Activated naive CD4-positive, alpha-beta T cell treated with anti-CD3 and anti-CD28 coated beads, Interleukin-2, amount 50 U/mL, for 72 hours (primary cell): ENCODE results near the gene MYRIP. TPM values are rescaled to one million over a fixed set of nuclear protein-coding genes. Genes with fewer than 3 reads are reported as not detected.
"Not testable (repeated sequence)": the region's sequence is repeated elsewhere in the genome, so short reads cannot be mapped to it uniquely, and the experiment has no call there.

Source experiments
- ATAC-seq, 2 donors: fragments of 150-1000 bp; cut with Tn5 transposase; 2 replicates each; pipeline ENCODE4 v1.10.0; 2021; ENCODE audit warnings: mild to moderate bottlenecking in 2 of 2, moderate library complexity in 2 of 2
- DNase-seq, 2 donors: peaks; one replicate each; pipeline ENCODE4 v3.0.0; 2021 to 2022; ENCODE audit warnings: low spot score in 2 of 2
- H3K27ac Mint-ChIP-seq, 2 donors: one replicate each; pipeline ENCODE4 v1.8.0; 2022; ENCODE audit warnings: mild to moderate bottlenecking in 2 of 2, mixed read lengths in 2 of 2
- H3K36me3 Mint-ChIP-seq, 2 donors: one replicate each; pipeline ENCODE4 v1.8.0; 2022; ENCODE audit warnings: mixed read lengths in 2 of 2
- H3K9me3 Mint-ChIP-seq, 2 donors: one replicate each; pipeline ENCODE4 v1.8.0; 2022; ENCODE audit warnings: mixed read lengths in 2 of 2
- total RNA-seq, 2 donors: library from RNA; stranded (reverse); gene quantifications; one replicate each; pipeline ENCODE4 v1.2.3, GENCODE V29; 2022

The MYRIP gene
- total RNA-seq, 2 donors from 2014 or later = not detected

DNA sequence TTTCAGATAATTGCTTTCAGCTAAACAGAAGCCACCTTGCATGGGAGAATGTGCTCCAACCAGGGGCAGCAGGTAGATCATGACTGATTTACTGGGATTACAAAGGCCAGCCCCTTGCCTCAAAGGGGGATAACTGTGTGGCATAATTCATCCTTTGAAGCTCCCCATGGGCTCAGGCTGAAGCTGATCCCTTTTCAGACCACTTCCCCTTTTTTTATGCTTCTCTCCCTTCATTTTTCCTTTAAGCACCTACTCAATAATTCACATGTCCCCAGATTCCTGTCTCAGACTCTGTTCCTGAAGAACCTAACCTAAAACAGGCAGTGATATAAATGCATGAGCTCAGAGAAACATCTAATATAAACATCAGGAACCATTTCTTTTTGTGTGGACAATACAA, 8.2 kb upstream of the MYRIP start:
- H3K36me3 Mint-ChIP-seq = peaks cover 0 to 6% of the 10 kb centered on the region in 2 donors
- H3K27ac Mint-ChIP-seq = no peak overlapping the region
- H3K9me3 Mint-ChIP-seq = peaks cover 10% of the 10 kb centered on the region in 2 donors
- ATAC-seq (no peak), DNase-seq (no peak)

DNA sequence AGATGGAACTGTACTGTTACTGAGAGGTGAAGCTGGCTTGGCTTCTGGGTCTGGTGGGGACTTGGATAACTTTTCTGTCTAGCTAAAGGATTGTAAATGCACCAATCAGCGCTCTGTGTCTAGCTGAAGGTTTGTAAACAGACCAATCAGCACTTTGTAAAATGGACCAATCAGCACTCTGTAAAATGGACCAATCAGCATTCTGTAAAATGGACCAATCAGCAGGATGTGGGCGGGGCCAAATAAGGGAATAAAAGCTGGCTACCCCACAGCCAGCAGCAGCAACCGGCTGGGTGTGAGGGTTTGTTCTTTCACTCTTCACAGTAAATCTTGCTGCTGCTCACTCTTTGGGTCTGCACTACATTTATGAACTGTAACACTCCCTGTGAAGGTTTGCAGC, 6.9 kb upstream of the MYRIP start:
- H3K36me3 Mint-ChIP-seq, ATAC-seq, DNase-seq, H3K27ac Mint-ChIP-seq: not testable (repeated sequence)
- peaks cover 10% of the 10 kb centered on the region in 2 donors for H3K9me3 Mint-ChIP-seq

DNA sequence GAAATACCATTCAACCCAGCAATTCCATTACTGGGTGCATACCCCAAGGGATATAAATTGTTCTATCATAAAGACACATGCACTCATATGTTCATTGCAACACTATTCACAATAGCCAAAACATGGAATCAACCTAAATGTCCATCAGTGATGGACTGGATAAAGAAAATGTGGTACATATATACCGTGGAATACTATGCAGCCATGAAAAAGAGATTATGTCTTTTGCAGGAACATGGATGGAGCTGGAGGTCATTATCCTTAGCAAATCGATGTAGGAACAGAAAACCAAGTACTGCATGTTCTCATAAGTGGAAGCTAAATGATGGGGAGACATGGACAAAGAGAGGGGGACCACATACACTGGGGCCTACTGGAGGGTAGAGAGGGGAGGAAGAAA, 5.5 kb upstream of the MYRIP start:
- ATAC-seq (no peak), DNase-seq (no peak)
- no peak overlapping the region for H3K27ac Mint-ChIP-seq
- H3K36me3 Mint-ChIP-seq = peaks cover 5 to 16% of the 10 kb centered on the region in 2 donors
- peaks cover 10% of the 10 kb centered on the region in 2 donors for H3K9me3 Mint-ChIP-seq

DNA sequence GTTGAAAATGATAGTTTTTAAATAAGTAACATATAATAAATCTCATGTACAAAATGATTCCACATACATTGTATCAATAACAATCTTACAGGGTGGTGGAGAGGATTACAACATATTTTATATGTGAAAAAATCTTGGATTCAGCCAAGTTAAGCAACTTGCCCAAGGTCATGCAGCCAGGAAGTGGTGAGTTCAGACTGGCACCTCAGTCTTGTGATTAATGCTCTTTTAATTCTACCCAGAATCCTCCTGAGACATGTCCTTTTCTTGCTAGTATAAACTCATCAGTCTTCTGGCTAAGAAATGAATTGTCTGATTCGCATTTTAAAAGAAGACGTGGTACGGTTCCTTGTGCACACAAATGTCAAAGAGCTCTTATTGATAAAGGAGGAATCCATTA, 4.5 kb upstream of the MYRIP start:
- H3K36me3 Mint-ChIP-seq = peaks cover 8 to 16% of the 10 kb centered on the region in 2 donors
- ATAC-seq (no peak), DNase-seq (no peak)
- peaks cover 10% of the 10 kb centered on the region in 2 donors for H3K9me3 Mint-ChIP-seq
- no peak overlapping the region for H3K27ac Mint-ChIP-seq

DNA sequence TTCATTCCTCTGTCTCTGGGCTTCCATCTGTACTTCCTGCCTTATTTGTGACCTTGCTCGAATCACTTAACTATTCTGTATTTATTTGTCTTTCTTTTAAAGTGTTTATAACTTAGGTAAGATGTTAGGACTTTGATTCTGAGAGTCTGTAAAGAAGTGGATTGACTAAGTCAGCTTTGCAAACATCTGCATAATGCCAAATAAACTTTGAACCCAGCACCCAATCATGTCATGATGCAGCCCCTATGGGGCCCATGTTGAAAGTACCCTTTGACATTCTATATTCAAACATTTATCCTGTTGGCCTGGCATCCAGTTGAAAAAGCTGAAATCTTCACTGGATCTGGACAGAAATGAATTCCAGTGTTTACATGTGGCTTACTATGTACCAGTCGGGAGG, 3.8 kb upstream of the MYRIP start:
- ATAC-seq = no peak
- DNase-seq = no peak
- no peak overlapping the region for H3K27ac Mint-ChIP-seq
- peaks cover 10% of the 10 kb centered on the region in 2 donors for H3K9me3 Mint-ChIP-seq
- H3K36me3 Mint-ChIP-seq = peaks cover 15 to 23% of the 10 kb centered on the region in 2 donors

DNA sequence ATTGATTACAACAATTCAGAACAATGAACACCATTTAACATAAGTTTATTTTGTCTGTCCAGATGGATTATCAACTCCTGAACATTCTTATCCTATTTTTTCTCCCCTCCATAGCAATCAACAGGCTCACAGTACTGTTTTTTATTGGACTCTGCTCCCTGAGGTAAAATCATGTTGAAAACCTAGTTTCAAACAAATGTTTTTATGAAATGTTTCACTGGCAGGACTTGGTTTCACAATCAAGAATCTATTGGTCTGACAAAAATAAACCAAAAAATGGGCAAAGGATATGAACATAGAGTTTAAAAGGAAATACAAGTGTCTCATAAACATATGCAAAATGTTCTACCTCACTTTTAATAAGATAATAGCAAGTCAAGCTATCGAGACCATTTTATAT, 2.6 kb upstream of the MYRIP start:
- DNase-seq (no peak), ATAC-seq (no peak)
- Mint-ChIP-seq H3K9me3 (peaks cover 10% of the 10 kb centered on the region in 2 donors), H3K27ac (no peak overlapping the region), H3K36me3 (peaks cover 17 to 27% of the 10 kb centered on the region in 2 donors)

DNA sequence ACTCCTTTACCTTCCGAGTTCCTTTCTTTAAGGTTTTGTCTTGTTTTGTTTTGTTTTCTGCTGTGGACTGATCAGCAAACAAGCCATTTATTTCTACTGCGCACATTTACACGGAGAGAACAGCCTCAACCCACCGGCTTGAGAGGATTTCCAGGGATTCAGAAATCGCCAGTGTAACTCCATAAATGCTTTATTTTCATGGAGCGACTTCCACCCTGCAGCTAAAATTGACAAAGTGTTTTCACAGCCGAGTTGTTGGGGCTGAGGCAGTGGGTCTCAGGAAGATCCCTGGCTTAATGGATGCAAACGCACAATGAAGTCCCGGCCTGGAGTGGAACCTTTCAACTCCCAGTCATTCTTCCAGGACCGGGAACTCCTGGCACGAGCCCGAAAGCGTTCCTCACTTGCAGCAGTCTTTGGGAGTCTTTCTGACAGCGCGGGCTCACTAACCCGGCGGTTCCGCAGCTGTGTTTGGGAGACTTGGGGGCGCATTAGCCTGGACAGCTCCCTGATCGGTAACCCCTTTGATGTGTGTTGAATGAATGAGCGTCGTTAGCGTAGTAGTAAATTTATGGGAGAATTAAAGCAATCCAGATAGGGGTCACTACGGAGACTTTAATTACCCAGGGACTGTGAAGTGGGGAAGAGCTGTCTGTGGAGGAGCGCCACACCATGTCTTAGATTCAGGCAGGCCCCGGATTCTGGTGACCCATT, 785 bp upstream of the MYRIP start:
- ATAC-seq = peak in 1 of 2 donors; percentile 5
- no peak for DNase-seq
- peaks cover 17 to 27% of the 10 kb centered on the region in 2 donors for H3K36me3 Mint-ChIP-seq
- H3K9me3 Mint-ChIP-seq = peaks cover 5 to 6% of the 10 kb centered on the region in 2 donors
- H3K27ac Mint-ChIP-seq = no peak overlapping the region

DNA sequence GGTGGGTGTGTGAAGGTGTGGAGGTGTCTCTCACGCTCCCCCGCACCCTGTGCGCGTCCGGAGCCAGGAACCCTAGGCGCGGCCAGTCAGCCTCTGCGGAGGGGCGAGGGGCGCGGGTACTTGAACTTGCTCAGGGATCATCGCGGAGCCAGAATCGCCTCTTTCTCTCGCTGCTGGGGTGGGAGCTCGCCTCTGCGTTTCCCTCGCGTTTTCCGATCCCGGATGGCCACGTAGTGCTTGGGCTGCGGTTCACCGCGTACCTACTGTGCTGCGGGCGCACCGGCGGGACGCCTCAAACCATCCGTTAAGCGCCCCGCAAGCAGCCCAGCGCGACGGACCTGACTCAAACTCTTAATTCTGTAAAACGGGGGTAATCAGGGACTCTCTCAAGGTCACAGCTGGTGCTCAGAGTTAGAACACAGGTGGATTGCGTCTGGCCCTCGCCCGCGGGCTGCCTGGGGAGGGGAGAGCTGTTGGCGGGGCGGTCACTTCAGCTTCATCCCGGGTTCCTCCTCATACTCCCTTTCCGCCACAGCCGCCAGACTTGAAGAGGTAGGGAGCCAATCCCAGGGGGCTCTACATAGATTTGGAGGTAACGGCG, 686 bp downstream of the MYRIP start:
- DNase-seq (no peak), ATAC-seq (no peak)
- Mint-ChIP-seq H3K27ac (no peak overlapping the region), H3K9me3 (no peaks in the 10 kb centered on the region), H3K36me3 (peaks cover 17 to 22% of the 10 kb centered on the region in 2 donors)

DNA sequence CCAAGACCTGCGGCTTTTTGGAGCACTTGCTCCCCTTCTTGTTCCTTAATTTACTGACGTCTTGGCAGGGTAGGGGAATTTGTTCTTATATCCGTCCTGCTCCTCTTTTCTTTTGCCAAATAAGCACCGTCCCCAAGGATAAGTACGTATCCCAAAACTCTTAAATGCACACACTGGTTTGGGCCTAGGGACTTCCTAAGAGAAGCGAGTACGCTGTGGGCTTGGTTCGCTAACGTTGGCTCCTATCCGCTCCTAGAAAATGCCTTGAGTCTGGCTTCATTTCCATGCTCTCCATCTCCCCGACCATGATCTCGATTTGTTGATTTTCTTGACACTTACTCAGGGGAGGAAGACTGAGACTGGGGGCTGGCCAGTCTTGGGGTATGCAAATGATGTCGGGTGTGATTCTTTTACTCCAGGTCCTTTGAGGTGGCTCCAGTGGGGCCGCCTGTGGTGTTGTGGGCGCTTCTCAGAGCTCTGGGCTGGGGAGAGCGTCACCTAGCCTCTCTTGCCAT, 1.3 kb downstream of the MYRIP start:
- Mint-ChIP-seq H3K36me3 (peaks cover 17 to 22% of the 10 kb centered on the region in 2 donors), H3K9me3 (no peaks in the 10 kb centered on the region), H3K27ac (no peak overlapping the region)
- DNase-seq = no peak
- peak; percentile 11 to 20 for ATAC-seq

DNA sequence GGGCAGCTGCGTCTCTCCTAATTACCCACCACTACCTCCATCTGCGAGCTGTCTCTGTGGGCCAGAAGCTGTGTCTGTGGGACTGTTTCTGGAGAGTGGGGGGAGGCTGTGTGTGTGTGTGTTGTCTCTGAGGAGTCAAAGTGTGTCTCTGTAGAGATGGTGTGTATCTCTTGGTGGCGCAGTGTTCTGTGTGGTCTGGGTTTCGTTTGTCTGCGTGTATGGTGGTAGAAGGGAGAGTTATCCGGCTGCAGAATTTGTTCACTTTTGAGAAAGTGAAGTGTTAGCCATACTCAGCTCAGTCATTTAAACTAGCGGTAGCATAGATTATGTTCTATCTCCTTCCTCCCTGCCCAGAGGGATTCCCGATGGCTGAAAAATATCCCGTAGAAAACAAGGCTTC, 2.2 kb downstream of the MYRIP start:
- no peak for ATAC-seq
- no peak for DNase-seq
- no peak overlapping the region for H3K27ac Mint-ChIP-seq
- no peaks in the 10 kb centered on the region for H3K9me3 Mint-ChIP-seq
- H3K36me3 Mint-ChIP-seq = peaks cover 17 to 22% of the 10 kb centered on the region in 2 donors

DNA sequence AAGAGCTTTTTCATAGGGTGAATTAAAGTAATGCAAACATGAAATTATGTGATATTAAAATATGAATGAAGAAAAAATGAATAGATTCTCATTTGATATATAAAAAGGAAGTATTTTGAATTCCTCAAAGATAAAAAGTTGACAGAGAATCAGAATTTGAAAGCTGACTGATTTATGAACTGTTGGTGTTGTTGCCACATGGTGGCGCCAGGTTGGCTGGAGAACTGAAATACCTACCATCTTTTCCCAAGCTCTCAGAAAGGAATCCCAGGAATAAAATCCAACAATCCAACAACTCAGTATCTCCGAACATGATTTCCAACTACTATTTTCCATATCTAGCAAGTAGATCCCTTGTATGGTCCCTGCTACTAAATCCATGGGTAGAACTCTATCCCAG, 3.1 kb downstream of the MYRIP start:
- no peak overlapping the region for H3K27ac Mint-ChIP-seq
- H3K9me3 Mint-ChIP-seq = no peaks in the 10 kb centered on the region
- H3K36me3 Mint-ChIP-seq = peaks cover 17 to 22% of the 10 kb centered on the region in 2 donors

DNA sequence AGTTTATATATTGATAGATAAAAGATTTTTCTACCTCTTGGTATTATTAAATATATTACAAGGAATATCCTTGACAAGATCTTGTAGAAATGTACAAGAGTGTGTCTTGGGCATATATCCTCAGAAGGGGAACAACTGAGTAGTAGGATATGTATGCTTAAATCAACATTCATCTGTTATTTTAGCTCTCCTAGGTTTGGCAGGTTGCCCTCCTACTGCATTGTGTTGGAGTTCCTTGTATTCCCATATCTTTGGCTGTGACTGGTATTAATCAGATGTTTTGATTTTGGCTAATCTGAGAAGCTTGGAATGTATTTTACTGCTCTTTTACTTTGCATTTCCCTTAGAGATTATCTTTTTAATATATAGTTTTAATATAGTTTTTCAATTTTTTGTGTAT, 4.6 kb downstream of the MYRIP start:
- ATAC-seq = no peak
- DNase-seq = no peak
- Mint-ChIP-seq H3K27ac (no peak overlapping the region), H3K9me3 (no peaks in the 10 kb centered on the region), H3K36me3 (peaks cover 11 to 12% of the 10 kb centered on the region in 2 donors)

More for the DNA sequence above, 3.1 kb downstream of the MYRIP start:
- DNase-seq (no peak), ATAC-seq (no peak)

DNA sequence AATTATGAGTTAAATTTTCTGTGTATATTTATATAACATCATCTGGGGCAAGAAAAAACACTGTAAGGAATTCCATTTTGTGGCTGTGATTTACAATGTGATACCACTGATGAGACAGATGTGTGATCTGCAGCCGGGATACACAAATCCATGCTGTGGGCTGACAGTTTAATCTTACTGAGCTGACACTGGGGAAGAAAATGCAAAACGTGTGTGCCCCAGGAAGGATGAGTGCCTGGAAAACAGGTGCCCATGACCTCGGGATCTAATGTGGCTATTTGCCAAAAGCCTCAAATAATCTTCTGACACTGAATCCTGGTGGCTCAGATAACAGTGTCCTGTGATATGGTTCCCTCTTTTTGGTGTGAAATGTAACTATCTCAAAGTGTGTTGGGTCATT, 10.5 kb downstream of the MYRIP start:
- no peak overlapping the region for H3K27ac Mint-ChIP-seq
- no peaks in the 10 kb centered on the region for H3K9me3 Mint-ChIP-seq
- ATAC-seq (no peak), DNase-seq (no peak)
- no peaks in the 10 kb centered on the region for H3K36me3 Mint-ChIP-seq

DNA sequence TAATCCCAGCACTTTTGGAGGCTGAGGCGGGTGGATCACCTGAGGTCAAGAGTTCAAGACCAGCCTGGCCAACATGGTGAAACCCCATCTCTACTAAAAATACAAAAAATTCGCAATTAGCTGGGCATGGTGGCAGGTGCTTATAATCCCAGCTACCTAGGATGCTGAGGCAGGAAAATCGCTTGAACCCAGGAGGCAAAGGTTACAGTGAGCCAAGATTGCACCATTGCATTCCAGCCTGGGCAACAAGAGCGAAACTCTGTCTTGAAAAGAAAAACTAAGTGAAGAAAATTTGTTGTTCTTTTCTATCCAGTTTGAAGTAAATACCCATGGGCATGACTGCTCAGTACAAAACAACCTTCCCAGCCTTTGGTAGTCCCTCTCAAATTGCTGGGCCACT, 24.4 kb downstream of the MYRIP start:
- H3K36me3 Mint-ChIP-seq, DNase-seq, H3K27ac Mint-ChIP-seq, ATAC-seq, H3K9me3 Mint-ChIP-seq: not testable (repeated sequence)

DNA sequence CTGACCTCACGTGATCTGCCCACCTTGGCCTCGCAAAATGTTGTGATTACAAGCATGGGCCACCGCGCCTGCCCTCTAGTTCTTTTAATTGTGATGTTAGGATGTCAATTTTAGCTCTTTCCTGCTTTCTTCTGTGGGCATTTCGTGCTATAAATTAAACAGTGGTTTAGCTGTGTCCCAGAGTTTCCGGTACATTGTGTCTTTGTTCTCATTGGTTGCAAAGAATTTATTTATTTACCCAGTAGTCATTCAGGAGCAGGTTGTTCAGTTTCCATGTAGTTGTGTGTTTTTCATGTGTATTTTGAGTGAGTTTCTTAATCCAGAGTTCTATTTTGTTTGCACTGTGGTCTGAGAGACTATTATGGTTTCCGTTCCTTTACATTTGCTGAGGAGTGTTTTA, 30.1 kb downstream of the MYRIP start:
- ATAC-seq = no peak
- no peak for DNase-seq
- Mint-ChIP-seq H3K9me3 (peaks cover 5 to 6% of the 10 kb centered on the region in 2 donors), H3K36me3 (no peaks in the 10 kb centered on the region), H3K27ac (peak overlapping the region in 1 of 2 donors; percentile 22)

DNA sequence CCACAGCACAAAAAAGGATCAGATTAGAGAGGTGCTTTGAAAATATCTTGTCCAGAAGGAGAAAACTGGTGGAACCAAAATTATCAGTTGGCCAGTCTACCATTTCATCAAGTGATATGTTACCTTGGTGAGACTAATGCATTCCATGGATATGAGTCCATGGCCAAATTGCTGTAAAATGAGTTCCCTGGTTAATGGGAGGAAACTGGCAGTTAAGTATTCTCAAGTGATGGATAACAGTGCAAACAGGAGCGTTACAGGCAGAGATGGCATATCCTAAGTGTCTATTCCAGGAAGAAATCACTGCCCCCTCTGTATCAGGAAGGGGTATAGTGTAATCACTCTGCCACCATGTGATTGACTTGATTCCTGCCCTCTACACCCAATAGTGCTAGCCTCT, 34.0 kb downstream of the MYRIP start:
- no peak overlapping the region for H3K27ac Mint-ChIP-seq
- no peaks in the 10 kb centered on the region for H3K36me3 Mint-ChIP-seq
- peaks cover 2 to 5% of the 10 kb centered on the region in 2 donors for H3K9me3 Mint-ChIP-seq
- ATAC-seq (no peak), DNase-seq (no peak)

DNA sequence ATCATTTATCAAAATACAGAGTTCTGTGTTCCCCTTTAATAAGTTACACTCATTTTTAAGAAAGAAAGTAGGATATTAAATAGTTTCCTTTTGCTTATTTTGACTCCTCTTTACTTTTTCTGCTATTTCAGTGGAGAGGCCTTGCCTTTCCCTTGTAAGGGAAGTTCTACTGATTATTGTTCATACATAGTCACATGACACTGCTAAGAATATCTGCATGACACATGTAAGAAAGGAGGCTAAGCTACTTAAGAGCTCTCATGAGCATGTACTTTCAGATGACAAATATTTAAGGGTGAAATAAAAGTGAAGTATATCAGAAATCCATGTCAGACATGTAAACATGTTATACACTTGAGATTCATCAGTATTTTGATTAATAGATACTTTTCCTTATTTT, 39.0 kb downstream of the MYRIP start:
- DNase-seq = no peak
- no peak for ATAC-seq
- Mint-ChIP-seq H3K36me3 (no peaks in the 10 kb centered on the region), H3K9me3 (no peaks in the 10 kb centered on the region), H3K27ac (no peak overlapping the region)
